ENCODE measurements around the gene SMIM13.

SMIM13 gene

DNA sequence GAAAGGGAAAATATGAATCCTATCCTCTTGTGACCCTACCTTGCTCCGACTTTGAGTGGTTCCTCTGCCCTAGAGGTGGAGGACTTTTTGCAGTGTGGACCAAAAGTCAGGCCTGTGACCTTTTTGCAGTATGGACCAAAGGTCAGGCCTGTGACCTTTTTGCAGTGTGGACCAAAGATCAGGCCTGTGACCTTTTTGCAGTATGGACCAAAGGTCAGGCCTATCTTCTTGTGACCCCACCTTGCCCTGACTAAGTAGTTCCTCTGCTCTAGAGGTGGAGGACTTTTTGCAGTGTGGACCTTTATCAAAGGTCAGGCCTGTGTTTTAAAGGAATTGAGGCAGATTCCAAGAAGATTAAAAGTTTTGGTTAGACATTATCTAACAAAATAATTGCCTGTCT, 28.7 kb downstream of the SMIM13 start:
- no peak for DNase-seq (ENCODE audit: low read depth)

DNA sequence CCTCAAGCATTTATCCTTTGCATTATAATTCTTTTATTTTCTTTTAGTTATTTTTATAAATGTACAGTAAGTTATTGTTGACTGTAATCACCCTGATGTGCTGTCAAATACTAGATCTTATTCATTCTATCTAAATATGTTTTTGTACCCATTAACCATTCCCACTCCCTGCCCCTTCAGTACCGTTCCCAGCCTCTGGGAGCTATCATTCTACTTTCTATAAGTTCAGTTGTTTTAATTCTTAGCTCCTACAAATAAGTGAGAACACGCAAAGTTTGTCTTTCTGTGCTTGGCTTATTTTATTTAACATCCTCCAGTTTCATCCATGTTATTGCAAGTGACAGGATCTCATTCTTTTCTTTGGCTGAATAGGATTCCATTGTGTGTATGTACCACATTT, 30.3 kb downstream of the SMIM13 start:
- no peak for DNase-seq (ENCODE audit: low read depth)

DNA sequence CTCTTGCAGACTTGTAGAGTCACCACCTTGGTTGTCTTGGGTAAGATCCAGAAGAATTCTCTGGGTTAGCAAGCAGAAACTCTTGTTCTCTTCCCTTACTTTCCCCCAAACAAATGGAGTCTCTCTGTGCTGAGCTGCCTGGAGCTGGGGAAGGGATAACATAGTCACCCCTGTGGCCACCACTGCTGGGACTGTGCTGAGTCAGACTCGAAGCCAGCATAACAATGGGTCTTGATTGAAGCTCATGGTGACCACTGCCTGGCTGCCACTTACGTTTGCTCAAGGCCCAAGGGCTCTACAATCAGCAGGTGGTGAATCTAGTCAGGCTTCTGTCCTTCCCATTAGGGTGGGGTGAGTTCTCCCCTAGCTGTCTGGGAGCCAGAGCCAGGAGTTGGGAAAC, 33.2 kb downstream of the SMIM13 start:
- DNase-seq (ENCODE audit: low read depth) = no peak

DNA sequence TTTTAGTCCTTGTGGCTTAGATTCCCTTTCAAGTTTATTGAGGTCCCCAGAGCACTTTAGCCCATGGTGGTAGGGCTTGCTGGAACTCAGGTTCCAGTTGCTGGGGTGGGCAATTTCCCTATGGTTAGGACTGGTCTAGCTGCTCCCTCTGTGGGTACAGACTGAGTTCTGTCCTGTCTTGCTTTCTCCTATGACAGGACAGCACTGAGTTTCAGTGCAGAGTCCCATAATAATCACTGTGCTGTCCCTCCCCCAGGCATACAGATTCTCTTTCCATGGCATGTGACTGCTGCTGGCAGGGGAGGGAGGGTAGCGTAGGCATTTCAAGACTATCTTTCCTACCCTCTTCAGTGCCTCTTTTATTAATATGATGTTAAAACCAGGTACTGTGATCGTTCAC, 35.0 kb downstream of the SMIM13 start:
- no peak for DNase-seq (ENCODE audit: low read depth)

DNA sequence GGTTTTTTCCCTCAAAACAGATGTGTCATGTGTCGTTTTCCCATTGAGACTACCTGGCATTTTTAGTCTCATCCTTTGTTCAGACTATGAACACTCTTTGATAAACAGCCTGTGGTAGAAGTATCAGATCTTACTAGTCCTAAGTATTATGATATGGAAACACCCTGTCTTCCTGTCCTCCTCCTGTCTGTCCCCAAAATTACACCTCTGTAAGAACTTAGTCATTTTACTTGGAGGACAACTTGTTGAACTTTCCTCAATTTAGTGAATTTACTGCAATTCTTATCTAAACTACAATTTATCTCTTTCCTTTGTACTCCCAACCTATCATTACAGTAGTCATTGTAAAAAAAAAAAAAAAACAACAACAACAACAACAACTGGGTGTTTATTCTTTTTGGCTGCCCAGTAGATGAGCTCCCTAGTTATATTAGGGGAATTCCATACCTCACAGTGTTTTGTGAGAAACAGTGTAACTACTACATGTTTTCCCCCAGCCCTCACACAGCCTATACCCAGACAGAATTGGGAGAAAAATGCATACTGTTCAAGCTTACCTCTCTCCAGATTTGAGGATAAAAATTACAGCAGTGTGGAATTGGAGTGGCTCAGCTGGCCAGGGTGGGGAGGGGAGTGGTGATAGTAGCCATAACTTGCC, 36.4 kb downstream of the SMIM13 start:
- no peak for DNase-seq (ENCODE audit: low read depth)

DNA sequence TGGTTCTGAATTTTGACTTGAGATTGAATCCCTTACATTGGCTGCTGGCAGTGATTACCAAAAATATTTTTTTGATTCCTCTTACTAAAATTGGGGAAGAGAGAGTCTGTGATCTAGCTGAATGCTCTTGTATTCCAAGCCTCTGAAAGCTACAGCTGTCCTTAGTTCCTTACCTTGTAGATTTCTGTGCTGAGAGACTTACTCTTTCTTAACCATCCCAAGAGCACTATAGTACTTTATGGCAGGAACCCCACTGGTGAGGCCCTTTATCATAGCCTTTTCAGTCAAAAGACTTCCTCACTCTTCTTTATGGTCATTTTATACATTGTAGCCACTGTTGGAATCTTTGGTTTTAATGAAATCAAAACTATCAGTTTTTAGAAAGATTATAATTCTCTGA, 37.0 kb downstream of the SMIM13 start:
- DNase-seq (ENCODE audit: low read depth) = no peak

DNA sequence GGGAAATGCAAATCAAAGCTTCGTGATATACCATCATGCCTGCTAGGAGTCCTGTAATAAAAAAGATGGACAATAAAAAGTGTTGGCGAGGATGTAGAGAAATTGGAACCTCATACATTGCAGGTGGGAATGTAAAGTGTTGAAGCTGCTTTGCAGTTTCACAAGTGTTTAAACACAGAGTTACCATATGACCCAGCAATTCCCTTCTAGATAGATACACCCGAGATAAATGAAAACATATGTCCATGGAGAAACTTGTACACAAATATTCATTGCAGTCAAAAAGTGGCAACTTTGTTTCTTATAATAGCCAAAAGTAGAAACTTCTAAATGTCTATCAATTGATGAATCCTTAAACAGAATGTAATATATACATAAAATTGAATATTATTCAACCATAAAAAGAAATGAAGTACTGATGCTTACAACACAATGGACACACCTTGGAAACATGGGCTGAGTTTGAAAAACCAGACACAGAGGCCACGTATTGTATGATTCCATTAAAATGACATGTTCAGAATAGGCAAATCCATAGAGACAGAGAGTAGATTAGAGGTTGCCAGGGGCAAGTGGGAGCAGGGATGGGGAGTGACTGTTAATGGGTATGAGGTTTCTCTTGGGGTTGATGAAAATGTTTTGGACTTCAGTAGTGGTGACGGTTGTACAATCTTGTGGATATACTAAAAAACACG, 38.7 kb downstream of the SMIM13 start:
- no peak for DNase-seq (ENCODE audit: low read depth)

DNA sequence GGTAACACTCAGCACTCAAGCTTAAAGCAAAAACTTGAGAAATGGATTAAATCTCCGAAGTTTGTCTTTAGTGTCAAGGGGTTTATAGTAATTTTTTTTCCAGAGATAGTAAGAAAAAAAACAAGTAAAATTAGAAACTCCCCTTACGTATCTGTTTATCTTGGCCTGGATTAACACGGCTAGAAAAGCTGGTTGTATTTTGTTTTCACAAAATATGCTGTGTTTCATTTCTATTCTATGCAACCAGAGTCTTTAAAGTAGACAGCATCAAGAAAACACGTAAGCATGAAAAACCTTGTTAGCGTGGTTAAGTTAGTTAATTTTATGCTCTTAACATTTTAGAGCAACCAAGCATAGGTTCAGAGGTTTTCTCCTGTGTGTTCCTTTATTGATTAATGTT, 39.6 kb downstream of the SMIM13 start:
- DNase-seq (ENCODE audit: low read depth) = no peak

DNA sequence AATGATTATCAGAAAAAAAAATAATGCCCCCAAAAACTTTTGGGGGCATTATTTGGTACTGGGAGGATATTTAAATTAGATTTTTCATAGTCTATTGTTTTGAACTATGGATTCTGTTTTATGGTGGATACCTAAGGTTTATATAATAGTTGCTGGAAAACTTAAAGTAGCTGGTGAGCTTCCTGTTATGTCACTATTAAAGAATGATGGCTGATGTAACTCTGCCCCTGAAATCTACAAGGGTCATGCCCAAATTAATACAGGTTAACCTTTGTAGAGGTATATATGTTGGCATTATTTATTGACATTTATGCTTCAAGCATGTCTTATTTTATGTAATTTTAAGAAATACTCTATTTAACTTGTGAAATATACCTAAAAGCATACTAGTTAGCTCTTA, 43.2 kb downstream of the SMIM13 start:
- no peak for DNase-seq (ENCODE audit: low read depth)

DNA sequence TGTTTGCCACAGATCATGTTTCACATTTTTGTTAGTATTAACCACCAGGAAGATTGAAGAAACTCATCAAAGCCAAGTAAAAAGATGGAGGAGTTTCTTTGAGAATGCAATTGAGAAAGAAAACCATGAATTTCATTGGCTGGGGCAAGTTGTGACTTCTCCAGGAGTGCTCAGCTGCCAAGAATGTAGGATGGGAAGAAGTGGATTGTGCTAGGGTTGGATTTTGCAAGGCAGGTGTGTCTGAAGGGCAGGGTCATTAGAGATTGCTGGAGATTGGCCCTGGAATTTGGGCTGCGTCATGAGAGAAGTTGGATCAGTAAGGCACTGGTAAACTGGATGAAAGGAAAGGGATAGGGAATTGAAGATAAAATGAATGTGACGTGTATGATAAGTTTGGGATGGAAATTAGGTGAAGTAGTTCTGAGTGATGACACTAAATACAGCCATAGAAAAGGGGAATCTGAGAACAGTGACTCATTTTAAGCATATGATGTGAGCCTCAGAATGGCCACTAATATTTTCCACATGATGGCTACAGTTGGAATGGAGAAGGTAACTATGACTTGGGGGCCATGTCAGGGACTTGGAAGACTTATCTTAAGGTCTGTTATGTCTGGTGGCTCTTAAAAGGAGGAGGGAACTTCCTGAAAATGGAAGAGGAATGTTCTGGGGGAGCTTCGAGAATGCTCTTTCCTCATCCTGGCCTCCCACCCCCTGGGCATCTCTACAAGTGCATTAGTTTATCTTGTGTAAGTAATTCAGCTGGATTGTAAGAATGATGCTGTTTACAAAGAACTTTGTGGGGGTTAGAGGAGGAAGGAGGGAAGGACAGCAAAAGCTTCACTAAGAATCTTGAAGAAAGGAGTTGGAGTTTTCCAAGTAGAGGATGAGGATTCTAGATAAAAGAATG, 45.7 kb downstream of the SMIM13 start:
- DNase-seq (ENCODE audit: low read depth) = no peak

DNA sequence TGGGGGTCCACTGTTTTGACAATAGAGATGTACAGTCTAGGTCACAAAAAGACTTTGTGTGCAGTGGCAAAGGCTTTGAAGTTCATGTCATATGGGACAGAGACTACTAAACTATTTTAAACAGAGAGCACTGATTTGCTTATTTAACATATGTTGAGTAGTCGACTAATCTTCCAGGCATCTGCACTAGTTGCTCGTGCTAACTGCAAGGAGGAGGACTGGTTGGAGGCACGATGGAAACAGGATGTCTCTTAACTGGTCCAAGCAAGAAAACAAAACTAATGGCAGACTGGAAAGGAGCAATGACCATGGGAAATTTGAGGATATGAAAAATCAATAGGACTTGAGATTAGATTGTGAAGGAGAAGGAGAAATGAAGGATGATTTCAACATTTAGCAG, 46.4 kb downstream of the SMIM13 start:
- no peak for DNase-seq (ENCODE audit: low read depth)

DNA sequence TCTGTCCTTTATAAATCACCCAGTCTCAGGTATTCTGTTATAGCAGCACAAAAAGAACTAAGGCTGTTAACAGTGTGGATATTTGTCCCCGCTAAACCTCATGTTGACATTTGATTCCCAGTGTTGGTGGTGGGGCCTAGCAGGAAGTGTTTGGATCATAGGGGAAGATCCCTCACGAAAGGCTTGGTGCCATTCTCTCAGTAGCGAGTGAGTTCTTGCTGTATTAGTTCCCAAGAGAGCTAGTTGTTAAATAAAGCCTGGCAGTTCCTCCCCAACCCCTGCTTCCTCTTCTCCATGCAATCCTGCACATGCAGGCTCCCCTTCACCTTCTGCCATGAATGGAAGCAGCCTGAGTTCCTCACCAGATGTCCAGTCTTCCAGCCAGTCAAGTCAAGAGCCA, 47.7 kb downstream of the SMIM13 start:
- no peak for DNase-seq (ENCODE audit: low read depth)

DNA sequence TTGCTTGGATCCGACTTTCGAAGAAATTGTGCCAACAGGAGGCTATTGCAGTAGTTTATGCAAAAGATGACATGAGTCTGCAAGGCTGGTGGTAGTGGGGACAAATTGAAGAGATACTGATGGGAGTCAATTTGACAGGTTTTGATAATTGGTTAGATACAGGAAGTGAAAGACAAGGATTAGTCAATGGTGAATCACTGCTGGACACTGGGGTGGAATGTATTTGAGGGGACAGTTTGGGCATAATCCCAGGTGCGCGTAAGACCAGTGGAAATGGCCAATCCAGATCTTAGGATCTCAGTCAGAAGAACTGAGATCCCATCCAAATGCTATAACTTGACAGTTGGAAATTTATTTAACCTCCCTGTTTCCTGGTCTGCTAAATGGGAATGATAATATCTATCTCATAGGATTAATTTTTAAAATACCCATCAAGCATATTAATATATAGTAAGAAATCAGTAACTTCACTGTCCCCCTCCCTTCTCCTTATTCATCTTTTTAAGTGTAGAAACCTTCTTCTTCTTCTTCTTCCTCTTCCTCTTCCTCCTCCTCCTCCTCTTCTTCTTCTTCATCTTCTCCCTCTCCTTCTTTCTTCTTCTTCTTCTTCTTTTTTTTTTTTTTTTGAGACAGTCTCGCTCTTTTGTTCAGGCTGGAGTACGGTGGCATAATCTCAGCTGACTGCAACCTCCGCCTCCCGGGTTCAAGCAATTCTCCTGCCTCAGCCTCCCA, 48.8 kb downstream of the SMIM13 start:
- DNase-seq (ENCODE audit: low read depth) = no peak

DNA sequence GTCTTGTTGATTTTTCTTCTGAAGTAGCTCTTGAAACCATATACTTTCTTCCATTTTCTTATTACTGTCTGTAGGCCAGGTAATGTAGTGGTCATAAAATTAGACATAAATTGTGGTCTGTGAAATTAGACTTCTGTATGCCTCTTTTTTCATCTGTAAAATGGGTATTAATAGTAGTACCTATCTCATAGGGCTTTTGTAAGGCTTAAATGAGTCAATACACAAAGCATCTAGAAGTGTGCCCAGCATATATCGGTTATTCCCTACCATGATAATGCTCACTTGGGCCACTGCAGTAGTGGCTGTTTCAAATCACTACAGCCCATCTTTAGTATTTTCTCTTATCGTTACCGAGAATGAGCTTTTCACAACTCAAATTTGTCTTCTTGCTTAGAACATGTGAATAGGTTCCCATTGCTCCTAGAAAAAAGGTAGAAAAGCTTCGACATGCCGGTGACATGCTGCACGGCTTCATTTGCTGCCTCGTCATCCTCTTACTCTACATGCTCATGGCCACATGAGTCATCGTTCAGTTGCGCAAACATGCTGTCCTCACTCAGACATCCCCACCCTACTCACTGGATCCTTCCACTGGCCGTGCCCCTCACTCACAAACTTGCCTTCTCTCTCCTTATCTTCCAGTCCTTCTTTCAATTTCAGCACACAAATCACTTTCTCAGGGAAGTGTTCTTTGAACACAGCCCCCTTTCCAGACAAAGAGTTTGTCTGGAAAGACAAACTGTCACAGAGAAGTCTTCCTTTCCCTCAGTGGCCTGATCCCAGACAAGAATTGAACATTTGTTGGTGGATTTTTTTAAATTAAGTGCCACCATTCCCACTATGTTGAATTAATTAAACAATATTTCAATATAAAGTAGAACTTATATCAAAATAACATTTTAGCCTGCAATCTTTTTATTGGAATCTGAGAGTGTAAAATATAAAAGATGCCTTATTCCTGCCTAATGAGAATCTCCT, 50.0 kb downstream of the SMIM13 start:
- no peak for DNase-seq (ENCODE audit: low read depth)

DNA sequence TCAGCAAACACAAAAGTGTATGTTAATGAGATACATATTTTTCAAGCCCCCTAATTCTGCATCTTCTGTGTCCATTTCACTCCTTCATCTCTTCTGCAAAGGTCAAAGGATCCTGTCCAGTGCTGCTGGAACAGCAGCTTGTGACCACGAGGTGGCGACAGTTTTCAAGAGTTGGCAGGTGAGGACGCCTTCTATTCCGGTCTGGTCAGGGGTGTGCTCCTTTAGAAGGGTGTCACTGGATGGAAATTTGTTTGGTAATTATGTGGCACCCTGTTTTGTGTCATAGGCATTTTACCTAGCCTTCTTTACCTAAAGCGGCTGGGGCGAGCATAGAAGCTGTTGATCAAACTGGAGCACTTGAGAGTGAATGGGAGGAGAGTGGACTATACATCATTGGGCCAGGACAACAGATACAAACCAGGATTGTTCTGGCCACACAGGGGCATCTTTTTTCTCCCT, 50.8 kb downstream of the SMIM13 start:
- peak; percentile 33 for DNase-seq (ENCODE audit: low read depth)

DNA sequence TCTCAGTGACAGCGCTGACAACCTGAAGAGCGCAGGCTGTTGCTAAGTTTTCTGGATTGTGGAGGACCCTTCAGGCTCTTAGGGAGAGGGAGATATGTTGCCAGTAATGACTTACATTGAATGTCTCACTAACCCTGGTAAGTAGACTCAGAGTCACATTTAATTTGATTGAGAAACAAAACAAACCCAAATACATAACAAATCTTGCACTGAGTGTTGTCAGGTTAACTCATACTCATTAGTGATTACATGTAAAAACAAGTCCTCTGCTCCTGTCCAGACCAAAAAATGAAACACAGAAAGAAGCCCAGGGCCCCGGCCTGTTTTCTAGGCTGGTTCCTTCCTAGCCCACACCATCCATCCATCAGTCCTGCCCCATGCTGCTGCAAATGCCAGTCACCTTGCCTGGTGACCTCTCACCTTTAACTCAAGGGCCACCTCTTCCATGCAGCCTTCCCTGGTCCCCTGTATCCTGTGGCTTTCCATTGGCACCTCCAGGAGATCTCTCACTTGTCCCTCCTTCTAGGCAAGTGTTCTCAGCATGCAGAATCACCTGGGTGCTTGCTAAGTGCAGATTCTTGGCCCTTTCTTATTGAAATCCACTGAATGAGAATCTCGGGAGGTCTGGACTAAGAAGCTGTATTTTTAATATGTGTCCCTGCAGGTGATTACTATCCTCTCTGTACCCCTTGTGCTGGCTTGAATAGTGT, 52.6 kb downstream of the SMIM13 start:
- no peak for DNase-seq (ENCODE audit: low read depth)

DNA sequence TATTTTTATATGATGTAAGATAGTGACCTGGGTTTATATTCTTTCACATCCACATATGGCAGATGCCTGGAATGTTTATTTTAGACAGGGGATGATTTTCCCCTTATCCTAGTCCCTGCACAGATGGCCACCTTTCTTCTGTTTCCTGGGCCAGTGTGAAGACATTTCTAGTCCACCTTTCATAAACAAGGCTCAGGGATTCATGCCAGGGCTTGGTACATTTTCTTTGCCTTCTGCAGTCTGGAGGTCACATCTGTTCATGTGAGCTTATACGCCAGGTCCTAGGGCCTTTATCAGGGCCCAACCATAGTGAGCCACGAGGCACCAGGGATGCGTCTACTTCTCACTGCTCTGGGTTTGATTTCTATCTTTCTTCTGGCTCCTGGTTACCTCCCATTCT, 55.9 kb downstream of the SMIM13 start:
- no peak for DNase-seq (ENCODE audit: low read depth)

DNA sequence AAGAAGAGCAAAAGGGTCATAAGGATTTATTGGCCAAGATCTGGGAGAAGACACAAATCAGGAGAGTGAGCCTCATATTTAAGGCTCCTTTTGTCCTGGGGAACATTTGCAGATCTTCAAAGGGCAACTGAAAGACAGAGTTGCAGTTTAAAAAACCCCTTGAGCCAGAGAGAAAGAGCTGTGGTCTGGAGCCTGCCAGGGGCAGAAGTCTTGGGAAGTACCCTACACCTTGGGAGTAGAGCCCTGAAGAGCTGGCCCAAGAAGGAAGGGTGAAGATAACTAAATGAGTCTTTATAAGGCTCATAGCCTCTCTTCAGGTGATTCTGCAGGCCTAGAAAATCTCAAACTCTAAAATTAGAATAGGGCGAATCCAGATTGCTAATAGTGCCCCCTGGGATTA, 57.9 kb downstream of the SMIM13 start:
- no peak for DNase-seq (ENCODE audit: low read depth)

DNA sequence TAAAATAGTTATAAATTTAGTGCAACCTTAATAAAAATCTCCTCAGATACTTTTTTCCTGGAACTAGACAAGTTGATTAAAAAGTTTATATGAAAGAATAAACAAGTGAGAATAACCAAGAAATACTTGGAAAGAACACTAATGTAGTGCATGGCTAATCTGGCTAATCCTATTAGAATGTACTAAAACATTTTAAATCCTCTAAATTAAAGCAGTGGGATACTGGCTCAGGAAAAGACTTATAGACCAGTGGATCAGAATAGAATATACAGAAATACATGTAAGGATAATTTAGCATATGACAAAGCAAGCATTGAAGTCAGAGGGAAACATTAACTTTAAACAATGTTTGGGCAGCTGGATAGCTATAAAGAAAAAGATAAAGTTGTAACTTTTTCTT, 58.9 kb downstream of the SMIM13 start:
- no peak for DNase-seq (ENCODE audit: low read depth)

DNA sequence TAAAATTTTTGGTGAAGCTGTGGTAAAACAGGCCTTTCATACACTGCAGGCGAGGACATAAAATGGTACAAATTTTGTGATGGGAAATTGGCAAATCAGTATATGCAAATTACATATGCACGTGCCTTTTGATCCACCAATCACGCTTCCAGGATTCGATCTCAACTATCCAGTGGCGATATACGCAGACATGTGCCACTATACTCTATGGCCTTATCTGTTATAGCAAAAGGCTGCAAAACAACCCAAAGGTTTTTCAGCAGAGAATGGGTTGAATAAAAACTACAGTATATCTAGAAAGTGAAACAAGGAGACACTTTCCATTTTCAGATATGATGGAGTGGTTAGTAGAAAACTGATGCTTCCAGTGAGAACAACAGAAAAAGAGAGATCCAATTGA, 59.8 kb downstream of the SMIM13 start:
- DNase-seq (ENCODE audit: low read depth) = no peak

All from CMK (cell line).